HepG2 (cell line): ENCODE results near the gene TXNRD1. TPM values are rescaled to one million over a fixed set of nuclear protein-coding genes. Genes with fewer than 3 reads are reported as not detected.

Experiments
- ATAC-seq: fragments of 200-7000 bp; cut with Tn5 transposase; 3 replicates; pipeline ENCODE4 v1.9.1; 2020; ENCODE audit warnings: mild to moderate bottlenecking, moderate library complexity
- BruUV-seq: library from RNA; stranded (reverse); fragments of 400-500 nt; replicated peaks from 2 replicates; lab custom pipeline; 2021; lab: Mats Ljungman, UMichigan
- CTCF ChIA-PET: fragments of 300-600 bp; formaldehyde crosslinking; extraction: SDS; loops from one replicate; lab custom pipeline; 2021; ENCODE audit warnings: low total read pairs, inconsistent platforms, low intra/inter-chr PET ratio; lab: Yijun Ruan, JAX
- POLR2A ChIA-PET: fragments of 350-600 bp; sonication (Branson Sonifier 250); formaldehyde crosslinking; loops from one replicate; lab custom pipeline; 2020; ENCODE audit warnings: antibody characterized with exemption, inconsistent platforms; lab: Yijun Ruan, JAX
- DNase-seq: peaks from one replicate; pipeline ENCODE4 v3.0.0-alpha.2; 2015; ENCODE audit warnings: low spot score
- FAIRE-seq: peaks from 3 replicates; lab custom pipeline; 2011; peaks lifted over from hg19 to GRCh38; lab: Jason Lieb, UNC
- H2AFZ ChIP-seq: one replicate; pipeline ENCODE4 v1.6.1; 2011; ENCODE audit warnings: low read length, inconsistent platforms
- H3K27ac ChIP-seq: fragments of 300-600 bp; 3 replicates; pipeline ENCODE4 v1.8.0; 2011; ENCODE audit warnings: mixed run types, mild to moderate bottlenecking, mixed read lengths, low read length, inconsistent platforms; ENCODE audit not compliant: insufficient read depth; ENCODE audit errors: extremely low read length
- H3K27me3 ChIP-seq, 2 experiments: fragments of 200-600 bp in 1 of 2; 2 replicates in 1 of 2; 3 replicates in 1 of 2; pipeline versions ENCODE4 v1.6.0 to v1.8.0; 2011; ENCODE audit warnings: low read length in 2 of 2, mild to moderate bottlenecking in 2 of 2, moderate library complexity in 2 of 2, inconsistent platforms in 1 of 2; ENCODE audit not compliant: insufficient read depth in 2 of 2, control insufficient read depth in 1 of 2
- H3K36me3 ChIP-seq, 2 experiments: fragments of 200-600 bp in 1 of 2; replicated peaks in 1 of 2; 2 replicates in 1 of 2; 3 replicates in 1 of 2; pipeline versions ENCODE4 v1.5.1 to v1.8.0; 2011; ENCODE audit warnings: low read length in 2 of 2, inconsistent platforms in 1 of 2; ENCODE audit not compliant: insufficient read depth in 2 of 2, control insufficient read depth in 1 of 2
- H3K4me1 ChIP-seq: 2 replicates; pipeline ENCODE4 v1.5.1; 2012; ENCODE audit warnings: low read length, inconsistent platforms; ENCODE audit not compliant: insufficient read depth
- H3K4me2 ChIP-seq: 2 replicates; pipeline ENCODE4 v1.6.0; 2011; ENCODE audit warnings: low read depth, low read length, inconsistent platforms
- H3K4me3 ChIP-seq, 3 experiments: fragments of 200-600 bp in 1 of 3; sonication (generic), shearing (Covaris generic) in 1 of 3; replicated peaks in 1 of 3; 2 replicates each; pipeline ENCODE4 v1.5.1; 2011 to 2016; ENCODE audit warnings: low read length in 3 of 3, inconsistent platforms in 2 of 3, low read depth in 2 of 3, mild to moderate bottlenecking in 2 of 3, control low read depth in 1 of 3, mixed read lengths in 1 of 3; ENCODE audit not compliant: insufficient read depth in 1 of 3
- H3K79me2 ChIP-seq: one replicate; pipeline ENCODE4 v1.6.1; 2011; ENCODE audit warnings: low read length, inconsistent platforms; ENCODE audit not compliant: insufficient read depth
- H3K9ac ChIP-seq: 2 replicates; pipeline ENCODE4 v1.6.0; 2011; ENCODE audit warnings: mild to moderate bottlenecking, low read depth, low read length, inconsistent platforms; ENCODE audit not compliant: insufficient read depth
- H3K9me3 ChIP-seq: 2 replicates; pipeline ENCODE4 v1.5.1; 2012; ENCODE audit warnings: mild to moderate bottlenecking, low read length
- H4K20me1 ChIP-seq: 2 replicates; pipeline ENCODE4 v1.6.0; 2011; ENCODE audit warnings: inconsistent platforms, mild to moderate bottlenecking, low read length, moderate library complexity; ENCODE audit not compliant: insufficient read depth
- ARID2 ChIP-seq: sonication (generic); formaldehyde crosslinking; IDR thresholded peaks from 2 replicates; pipeline ENCODE4 v1.8.1; 2022; ENCODE audit warnings: mild to moderate bottlenecking, missing genetic modification reagents, borderline replicate concordance
- FOSL2 ChIP-seq: sonication (generic); formaldehyde crosslinking; IDR thresholded peaks from 2 replicates; pipeline ENCODE4 v1.4.0; 2020; ENCODE audit warnings: missing genetic modification reagents
- KDM5B ChIP-seq: sonication (generic); formaldehyde crosslinking; IDR thresholded peaks from 2 replicates; pipeline ENCODE4 v1.4.0; 2020; ENCODE audit warnings: missing genetic modification reagents, mild to moderate bottlenecking, borderline replicate concordance
- KMT2A ChIP-seq: sonication (generic); formaldehyde crosslinking; IDR thresholded peaks from 2 replicates; pipeline ENCODE4 v1.4.0; 2020; ENCODE audit warnings: missing genetic modification reagents
- TOPORS ChIP-seq: sonication (generic); formaldehyde crosslinking; IDR thresholded peaks from 2 replicates; pipeline ENCODE4 v1.8.0; 2023; ENCODE audit warnings: mild to moderate bottlenecking, missing genetic modification reagents
- ZNF138 ChIP-seq: sonication (generic); formaldehyde crosslinking; IDR thresholded peaks from 2 replicates; pipeline ENCODE4 v1.5.0; 2020; ENCODE audit warnings: mild to moderate bottlenecking, low read depth, missing genetic modification reagents
- ZNF547 ChIP-seq: sonication (generic); formaldehyde crosslinking; IDR thresholded peaks from 2 replicates; pipeline ENCODE4 v1.5.1; 2020; ENCODE audit warnings: mild to moderate bottlenecking, missing genetic modification reagents
- ZNF761 ChIP-seq: sonication (generic); formaldehyde crosslinking; conservative IDR thresholded peaks from 2 replicates; pipeline ENCODE4 v1.4.0; 2020; ENCODE audit warnings: mild to moderate bottlenecking, missing genetic modification reagents
- WGBS: methylation state at CpG from one replicate; pipeline ENCODE4 v1.1.6; 2017; ENCODE audit warnings: low lambda C conversion rate; 5-methylcytosine and 5-hydroxymethylcytosine counted together
- in situ Hi-C: cut with HindIII; loops from 2 replicates; pipeline ENCODE4 v1.10.0; 2017; ENCODE audit warnings: low pct_unique_long_range_greater_than_20kb; ENCODE audit not compliant: extremely low pct_ligation_motif_present
- intact Hi-C: fragments of 100-400 bp; cut with micrococcal nuclease; formaldehyde crosslinking; loops from one replicate; pipeline ENCODE4 v1.10.0; 2022; ENCODE audit not compliant: unreplicated experiment
- polyA plus RNA-seq, 8 experiments: library from polyadenylated mRNA; depleted of rRNA in 3 of 8; stranded (reverse) in 7 of 8; unstranded in 1 of 8; fragments of >200 nt; fragmentation: Illumina TruSeq in 4 of 8; extraction: Trizol in 4 of 8; gene quantifications; 2 replicates each; pipeline versions ENCODE4 v1.2.1 to v1.2.3, GENCODE V29; 2011 to 2016; ENCODE audit warnings: low read depth in 4 of 8, missing spikeins in 1 of 8, mixed read lengths in 1 of 8; ENCODE audit not compliant: insufficient read depth in 1 of 8
- total RNA-seq, 5 experiments: library from RNA; depleted of rRNA; stranded (reverse); fragments of >200 nt; fragmentation: Illumina TruSeq; extraction: Trizol; gene quantifications; 2 replicates each; pipeline ENCODE4 v1.2.3, GENCODE V29; 2016; ENCODE audit warnings: low read depth in 1 of 5
- TF ChIP-seq, protein P1 (sequence below): sonication (generic); formaldehyde crosslinking; IDR thresholded peaks from 2 replicates; pipeline ENCODE4 v1.4.0; 2020; ENCODE audit warnings: missing genetic modification reagents
- TF ChIP-seq, protein P2 (sequence below), 2 experiments: sonication (generic) in 1 of 2; formaldehyde crosslinking in 1 of 2; IDR thresholded peaks; 2 replicates each; pipeline versions ENCODE4 v1.6.1 to v1.9.0; 2014 to 2022; ENCODE audit warnings: antibody characterized with exemption in 1 of 2, borderline replicate concordance in 1 of 2, inconsistent platforms in 1 of 2, low read depth in 1 of 2, missing genetic modification reagents in 1 of 2
- TF ChIP-seq, protein P3 (sequence below): sonication (generic); formaldehyde crosslinking; IDR thresholded peaks from 2 replicates; pipeline ENCODE4 v1.5.0; 2020; ENCODE audit warnings: mild to moderate bottlenecking, low read depth, missing genetic modification reagents, borderline replicate concordance
- TF ChIP-seq, protein P4 (sequence below): sonication (generic); formaldehyde crosslinking; IDR thresholded peaks from 2 replicates; pipeline ENCODE4 v1.4.0; 2020; ENCODE audit warnings: missing genetic modification reagents

The TXNRD1 gene
- total and polyA plus RNA-seq, 2 of the 13 experiments (the other 11 are each of a cell fraction or from before 2014, with no cell fraction given) = 54.0 to 190 TPM

DNA sequence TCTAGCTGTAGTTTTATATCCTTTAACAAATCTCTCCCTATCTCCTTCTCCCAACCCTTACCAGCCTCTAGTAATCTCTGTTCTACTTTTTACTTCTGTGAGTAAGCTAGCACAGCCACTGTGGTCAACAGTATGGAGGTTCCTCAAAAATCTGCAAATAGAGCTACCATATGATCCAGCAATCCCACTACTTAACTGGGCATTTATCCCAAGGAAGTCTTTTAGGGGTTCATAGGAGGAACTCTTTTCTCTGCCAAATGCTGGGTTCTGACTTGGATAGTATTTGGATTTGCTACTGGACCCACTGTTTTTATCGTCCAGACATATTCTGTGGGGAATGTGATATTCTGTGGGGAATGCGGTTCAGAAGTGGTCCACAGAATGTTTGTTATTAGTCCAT lies 129.1 kb downstream of the TXNRD1 start:
- Histone ChIP-seq H3K9me3 (no peaks in the 10 kb centered on the region), H2AFZ (no peak overlapping the region), H3K9ac (no peak overlapping the region), H3K27ac (no peak overlapping the region), H3K4me2 (no peak overlapping the region), H3K27me3 (no peaks in the 10 kb centered on the region), H3K4me1 (no peaks in the 10 kb centered on the region), H3K79me2 (no peaks in the 10 kb centered on the region), H3K36me3 (peaks cover 18 to 82% of the 10 kb centered on the region in 2 experiments), H3K4me3 (no peak overlapping the region), H4K20me1 (no peaks in the 10 kb centered on the region; the same call in 1 of the 2 replicates)
- 96% methylated on average over 2 of the region's 2 CpGs for WGBS
- in situ Hi-C loops = no loop called here
- FAIRE-seq (no peak), ATAC-seq (no peak), DNase-seq (no peak)
- CTCF ChIA-PET = no interaction called here
- POLR2A ChIA-PET = no interaction called here
- BruUV-seq = no TSS peak
- intact Hi-C loops = no loop called here
- TF ChIP-seq, protein P1, sequence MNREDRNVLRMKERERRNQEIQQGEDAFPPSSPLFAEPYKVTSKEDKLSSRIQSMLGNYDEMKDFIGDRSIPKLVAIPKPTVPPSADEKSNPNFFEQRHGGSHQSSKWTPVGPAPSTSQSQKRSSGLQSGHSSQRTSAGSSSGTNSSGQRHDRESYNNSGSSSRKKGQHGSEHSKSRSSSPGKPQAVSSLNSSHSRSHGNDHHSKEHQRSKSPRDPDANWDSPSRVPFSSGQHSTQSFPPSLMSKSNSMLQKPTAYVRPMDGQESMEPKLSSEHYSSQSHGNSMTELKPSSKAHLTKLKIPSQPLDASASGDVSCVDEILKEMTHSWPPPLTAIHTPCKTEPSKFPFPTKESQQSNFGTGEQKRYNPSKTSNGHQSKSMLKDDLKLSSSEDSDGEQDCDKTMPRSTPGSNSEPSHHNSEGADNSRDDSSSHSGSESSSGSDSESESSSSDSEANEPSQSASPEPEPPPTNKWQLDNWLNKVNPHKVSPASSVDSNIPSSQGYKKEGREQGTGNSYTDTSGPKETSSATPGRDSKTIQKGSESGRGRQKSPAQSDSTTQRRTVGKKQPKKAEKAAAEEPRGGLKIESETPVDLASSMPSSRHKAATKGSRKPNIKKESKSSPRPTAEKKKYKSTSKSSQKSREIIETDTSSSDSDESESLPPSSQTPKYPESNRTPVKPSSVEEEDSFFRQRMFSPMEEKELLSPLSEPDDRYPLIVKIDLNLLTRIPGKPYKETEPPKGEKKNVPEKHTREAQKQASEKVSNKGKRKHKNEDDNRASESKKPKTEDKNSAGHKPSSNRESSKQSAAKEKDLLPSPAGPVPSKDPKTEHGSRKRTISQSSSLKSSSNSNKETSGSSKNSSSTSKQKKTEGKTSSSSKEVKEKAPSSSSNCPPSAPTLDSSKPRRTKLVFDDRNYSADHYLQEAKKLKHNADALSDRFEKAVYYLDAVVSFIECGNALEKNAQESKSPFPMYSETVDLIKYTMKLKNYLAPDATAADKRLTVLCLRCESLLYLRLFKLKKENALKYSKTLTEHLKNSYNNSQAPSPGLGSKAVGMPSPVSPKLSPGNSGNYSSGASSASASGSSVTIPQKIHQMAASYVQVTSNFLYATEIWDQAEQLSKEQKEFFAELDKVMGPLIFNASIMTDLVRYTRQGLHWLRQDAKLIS (CRISPR knock-in tag) = no peak
- TF ChIP-seq, protein P2, sequence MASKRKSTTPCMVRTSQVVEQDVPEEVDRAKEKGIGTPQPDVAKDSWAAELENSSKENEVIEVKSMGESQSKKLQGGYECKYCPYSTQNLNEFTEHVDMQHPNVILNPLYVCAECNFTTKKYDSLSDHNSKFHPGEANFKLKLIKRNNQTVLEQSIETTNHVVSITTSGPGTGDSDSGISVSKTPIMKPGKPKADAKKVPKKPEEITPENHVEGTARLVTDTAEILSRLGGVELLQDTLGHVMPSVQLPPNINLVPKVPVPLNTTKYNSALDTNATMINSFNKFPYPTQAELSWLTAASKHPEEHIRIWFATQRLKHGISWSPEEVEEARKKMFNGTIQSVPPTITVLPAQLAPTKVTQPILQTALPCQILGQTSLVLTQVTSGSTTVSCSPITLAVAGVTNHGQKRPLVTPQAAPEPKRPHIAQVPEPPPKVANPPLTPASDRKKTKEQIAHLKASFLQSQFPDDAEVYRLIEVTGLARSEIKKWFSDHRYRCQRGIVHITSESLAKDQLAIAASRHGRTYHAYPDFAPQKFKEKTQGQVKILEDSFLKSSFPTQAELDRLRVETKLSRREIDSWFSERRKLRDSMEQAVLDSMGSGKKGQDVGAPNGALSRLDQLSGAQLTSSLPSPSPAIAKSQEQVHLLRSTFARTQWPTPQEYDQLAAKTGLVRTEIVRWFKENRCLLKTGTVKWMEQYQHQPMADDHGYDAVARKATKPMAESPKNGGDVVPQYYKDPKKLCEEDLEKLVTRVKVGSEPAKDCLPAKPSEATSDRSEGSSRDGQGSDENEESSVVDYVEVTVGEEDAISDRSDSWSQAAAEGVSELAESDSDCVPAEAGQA (IDR thresholded peaks at IDR 0.05; ENCODE audit: low read depth) = no peak
- TF ChIP-seq, protein P2 (CRISPR knock-in tag; IDR thresholded peaks at IDR 0.05; ENCODE audit: borderline replicate concordance) = no peak
- TF ChIP-seq, protein P3, sequence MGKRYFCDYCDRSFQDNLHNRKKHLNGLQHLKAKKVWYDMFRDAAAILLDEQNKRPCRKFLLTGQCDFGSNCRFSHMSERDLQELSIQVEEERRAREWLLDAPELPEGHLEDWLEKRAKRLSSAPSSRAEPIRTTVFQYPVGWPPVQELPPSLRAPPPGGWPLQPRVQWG (CRISPR knock-in tag) = no peak
- TF ChIP-seq FOSL2 (CRISPR knock-in tag) (no peak), ZNF761 (no peak), TOPORS (CRISPR knock-in tag) (no peak), KDM5B (CRISPR knock-in tag) (no peak), ARID2 (CRISPR knock-in tag) (no peak), ZNF138 (no peak), KMT2A (CRISPR knock-in tag) (no peak), ZNF547 (CRISPR knock-in tag) (no peak)
- TF ChIP-seq, protein P4, sequence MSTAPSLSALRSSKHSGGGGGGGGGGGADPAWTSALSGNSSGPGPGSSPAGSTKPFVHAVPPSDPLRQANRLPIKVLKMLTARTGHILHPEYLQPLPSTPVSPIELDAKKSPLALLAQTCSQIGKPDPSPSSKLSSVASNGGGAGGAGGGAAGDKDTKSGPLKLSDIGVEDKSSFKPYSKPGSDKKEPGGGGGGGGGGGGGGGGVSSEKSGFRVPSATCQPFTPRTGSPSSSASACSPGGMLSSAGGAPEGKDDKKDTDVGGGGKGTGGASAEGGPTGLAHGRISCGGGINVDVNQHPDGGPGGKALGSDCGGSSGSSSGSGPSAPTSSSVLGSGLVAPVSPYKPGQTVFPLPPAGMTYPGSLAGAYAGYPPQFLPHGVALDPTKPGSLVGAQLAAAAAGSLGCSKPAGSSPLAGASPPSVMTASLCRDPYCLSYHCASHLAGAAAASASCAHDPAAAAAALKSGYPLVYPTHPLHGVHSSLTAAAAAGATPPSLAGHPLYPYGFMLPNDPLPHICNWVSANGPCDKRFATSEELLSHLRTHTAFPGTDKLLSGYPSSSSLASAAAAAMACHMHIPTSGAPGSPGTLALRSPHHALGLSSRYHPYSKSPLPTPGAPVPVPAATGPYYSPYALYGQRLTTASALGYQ (CRISPR knock-in tag) = no peak
